NCI-H446 (cell line): ENCODE data around the gene PRDM7.
"Not testable (repeated sequence)": the region's sequence is repeated elsewhere in the genome, so short reads cannot be mapped to it uniquely, and the experiment has no call there.

ENCODE experiments used
- DNase-seq, 2 experiments: peaks; one replicate each; lab custom pipeline; 2025; lab: John Stamatoyannopoulos, UW

Gene PRDM7

DNA sequence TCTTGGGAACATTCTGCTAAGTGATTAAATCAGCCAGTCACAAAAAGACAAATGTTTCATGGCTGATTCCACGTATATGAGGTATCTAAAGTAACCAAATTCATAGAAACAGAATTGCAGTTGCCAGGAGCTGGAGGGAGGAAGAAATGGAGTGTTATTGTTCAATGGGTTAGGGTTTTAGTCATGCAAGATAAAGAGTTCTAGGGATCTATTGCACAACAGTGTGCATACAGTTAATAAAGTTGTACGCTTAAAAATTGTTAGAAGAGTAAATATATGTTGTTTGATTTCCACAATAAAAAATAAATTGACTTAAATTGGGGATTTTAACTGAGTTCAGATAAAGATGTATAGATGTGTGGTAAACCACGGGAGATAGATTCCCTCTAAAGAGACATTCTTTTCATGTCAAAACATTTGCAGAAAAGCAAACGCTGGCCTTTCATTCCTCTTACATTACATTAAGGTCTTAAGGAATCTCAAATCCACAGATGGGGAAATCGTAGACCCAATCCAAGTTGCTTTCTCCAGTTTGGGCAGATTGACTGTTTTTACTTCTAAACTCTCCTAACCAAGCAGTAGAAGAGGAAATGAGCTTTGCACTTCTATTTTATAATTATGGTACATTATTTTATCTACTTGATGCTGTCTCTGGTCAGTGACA, 4.6 kb downstream of the PRDM7 start:
- no peak for DNase-seq

DNA sequence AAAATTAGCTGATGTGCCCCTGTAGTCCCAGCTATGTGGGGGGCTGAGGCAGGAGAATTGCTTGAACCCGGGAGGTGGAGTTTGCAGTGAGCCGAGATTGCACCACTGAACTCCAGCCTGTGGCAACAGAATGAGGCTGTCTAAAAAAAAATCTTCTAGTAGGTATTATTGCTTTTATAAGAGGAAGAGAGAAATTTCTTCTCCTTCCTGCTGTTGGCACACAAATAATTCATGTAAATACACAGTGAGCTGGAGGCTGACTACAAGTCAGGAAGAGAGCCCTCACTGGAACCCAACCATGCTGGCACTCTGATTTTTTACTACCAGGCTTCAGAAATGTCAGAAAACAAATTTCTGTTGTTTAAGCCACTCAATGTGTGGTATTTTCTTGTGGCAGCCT, 6.7 kb downstream of the PRDM7 start:
- DNase-seq: no peak

DNA sequence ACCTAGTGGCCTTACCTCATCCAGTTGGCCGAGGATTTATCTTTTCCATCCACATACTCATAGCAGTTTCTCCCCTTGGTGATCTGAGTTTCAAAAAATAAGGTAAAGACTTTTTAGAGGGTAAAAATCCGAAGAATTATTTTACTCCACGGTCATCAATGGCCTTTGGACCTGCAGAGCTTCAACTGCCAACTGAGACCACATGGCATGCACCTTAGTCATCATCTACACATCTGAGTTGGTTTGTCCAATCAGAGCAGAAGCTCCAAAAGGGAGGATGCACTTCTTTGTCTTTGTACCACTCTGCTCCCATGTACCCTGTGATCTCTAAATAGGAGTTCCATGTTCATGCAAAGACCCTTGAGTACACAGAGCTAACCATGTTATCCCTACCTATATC, 15.7 kb downstream of the PRDM7 start:
- DNase-seq: no peak

DNA sequence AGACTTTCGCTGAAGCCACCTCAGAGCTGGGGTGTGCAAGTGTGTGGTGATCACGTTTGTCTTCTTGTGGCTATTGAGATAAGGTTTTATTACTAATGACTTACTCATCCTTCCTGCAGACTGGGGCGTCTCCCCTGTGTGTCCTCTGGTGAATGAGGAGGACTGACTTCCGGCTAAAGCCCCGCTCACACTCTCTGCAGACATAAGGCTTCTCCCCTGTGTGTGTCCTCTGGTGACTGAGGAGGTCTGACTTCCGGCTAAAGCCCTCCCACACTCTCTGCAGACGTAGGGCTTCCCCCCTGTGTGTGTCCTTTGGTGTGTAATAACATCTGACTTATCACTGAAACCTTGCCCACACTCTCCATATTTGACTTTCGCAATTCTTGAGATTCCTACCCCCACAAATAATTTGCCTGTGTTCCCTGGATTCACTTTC, 19.4 kb downstream of the PRDM7 start:
- DNase-seq: no peak

DNA sequence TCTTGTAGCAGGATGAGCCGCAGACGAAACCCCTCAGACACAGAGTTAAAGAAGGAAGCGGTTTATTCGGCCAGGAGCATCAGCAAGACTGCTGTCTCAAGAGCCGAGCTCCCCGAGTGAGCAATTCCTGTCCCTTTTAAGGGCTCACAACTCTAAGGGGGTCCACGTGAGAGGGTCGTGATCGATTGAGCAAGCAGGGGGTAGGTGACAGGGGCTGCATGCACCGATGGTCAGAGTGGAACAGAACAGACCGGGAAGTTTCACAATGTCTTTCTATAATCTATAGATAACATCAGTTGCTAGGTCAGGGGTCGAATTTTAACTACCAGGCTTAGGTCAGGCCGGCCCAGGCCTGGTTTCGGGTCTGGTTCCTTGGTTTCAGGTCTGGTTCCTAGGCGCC, 20.6 kb downstream of the PRDM7 start:
- DNase-seq: not testable (repeated sequence)

DNA sequence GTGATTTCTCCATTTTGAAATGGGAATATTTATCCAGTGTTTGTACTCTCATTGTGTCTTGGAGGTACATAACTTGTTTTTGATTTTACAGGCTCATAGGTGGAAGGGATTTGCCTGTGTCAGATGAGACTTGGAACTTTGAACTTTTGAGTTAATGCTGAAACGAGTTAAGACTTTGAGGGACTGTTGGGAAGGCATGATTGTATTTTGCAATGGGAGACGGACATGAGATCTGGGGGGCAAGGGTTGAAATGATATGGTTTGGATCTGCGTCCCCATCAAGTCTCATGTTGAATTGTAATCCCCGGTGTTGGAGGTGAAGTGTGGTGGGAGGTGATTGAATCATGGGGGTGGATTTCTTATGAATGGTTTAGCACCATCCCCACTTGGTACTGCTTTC, 21.8 kb downstream of the PRDM7 start:
- no peak for DNase-seq

DNA sequence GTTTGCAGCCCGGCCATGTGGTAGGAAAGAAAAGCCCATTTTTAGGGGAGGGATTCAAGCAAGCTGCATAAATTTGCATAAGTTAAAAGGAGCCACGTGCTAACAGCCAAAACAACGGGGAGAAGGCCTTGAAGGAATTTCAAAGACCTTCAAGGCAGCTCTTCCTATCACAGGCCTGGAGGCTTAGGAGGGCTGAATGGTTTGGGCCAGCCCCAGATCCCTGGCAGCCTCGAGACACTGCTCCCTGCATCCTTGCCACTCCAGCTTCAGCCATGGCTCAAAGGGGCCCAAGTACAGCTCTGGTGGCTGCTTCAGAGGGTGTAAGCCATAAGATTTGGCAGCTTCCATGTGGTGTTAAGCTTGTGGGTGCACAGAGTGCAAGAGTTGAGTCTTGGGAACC, 22.6 kb downstream of the PRDM7 start:
- no peak for DNase-seq

DNA sequence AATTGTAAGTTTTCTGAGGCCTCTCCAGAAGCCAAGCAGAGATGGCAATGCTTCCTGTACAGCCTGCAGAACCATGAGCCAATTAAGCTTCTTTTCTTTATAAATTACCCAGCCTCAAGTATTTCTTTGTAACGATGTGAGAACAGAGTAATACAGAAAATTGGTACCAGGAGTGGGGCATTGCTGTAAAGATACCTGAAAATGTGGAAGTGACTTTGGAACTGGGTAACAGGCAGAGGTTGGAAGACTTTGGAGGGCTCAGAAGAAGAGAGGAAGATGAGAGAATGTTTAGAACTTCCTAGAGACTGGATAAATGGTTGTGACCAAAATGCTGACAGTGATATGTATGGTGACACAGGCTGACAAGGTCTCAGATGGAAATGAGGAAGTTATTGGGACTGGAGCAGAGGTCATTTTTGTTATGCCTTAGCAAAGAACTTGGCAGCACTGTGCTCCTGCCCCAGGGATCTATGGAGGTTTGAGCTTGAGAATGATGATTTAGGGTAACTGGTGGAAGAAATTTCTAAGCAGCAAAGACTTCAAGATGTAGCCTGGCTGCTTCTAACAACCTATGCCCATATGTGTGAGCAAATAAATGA, 23.1 kb downstream of the PRDM7 start:
- DNase-seq: no peak

DNA sequence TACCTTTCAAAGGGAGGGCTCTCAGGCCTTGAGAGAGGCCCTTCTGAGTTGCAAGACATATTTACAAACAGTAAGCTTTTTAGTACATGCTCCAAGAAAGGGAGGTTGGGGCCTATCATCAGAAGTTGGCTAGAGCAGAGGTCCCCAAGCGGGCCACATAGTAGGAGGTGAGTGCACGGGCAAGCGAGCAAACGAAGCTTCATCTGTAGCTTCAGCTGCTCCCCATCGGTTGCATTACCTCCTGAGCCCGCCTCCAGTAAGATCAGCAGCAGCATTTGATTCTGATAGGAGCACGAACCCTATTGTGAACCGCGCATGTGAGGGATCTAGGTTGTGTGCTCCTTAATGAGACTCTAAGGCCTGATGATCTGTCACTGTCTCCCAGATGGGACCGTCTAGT, 26.2 kb downstream of the PRDM7 start:
- DNase-seq: no peak

DNA sequence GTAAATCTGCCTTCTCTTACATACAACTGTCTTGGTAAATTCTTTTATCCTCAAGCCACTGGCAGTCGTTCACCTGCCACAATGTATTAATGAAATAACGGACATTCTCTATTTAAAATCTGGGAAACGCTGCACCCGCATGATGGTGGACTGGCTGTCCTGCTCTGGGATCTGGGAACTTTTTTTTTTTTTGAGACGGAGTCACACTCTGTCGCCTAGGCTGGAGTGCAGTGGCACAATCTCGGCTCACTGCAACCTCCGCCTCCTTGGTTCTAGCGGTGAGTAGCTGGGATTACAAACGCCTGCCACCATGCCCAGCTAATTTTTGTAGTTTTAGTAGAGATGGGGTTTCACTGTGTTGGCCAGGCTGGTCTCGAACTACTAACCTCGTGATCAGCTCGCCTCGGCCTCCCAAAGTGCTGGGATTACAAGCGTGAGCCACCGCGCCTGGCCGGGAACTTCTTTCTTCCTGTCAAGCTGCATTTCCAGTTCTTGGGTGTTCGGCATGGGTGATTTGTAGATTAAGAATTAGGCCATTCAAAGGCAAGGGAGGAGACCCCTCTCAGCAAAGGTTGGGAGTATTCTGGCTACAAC, 28.3 kb downstream of the PRDM7 start:
- no peak for DNase-seq

DNA sequence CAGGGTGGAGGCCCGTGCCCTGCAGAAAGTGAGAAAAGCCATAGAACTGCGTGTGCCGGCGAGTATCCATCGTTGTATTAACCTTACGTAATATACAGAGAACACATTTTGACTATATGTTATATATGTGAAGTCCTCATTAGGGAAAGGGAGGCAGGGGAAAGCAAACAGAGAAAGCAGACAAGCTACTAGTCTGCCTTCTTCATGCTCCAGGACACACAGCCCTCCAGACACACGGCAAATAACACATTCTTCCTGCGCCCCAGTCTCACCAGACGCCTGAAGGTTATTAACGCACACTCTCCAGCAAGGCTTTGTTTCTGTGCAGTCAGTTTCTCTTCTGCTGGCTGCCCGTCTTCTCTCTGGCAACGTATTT, 28.8 kb downstream of the PRDM7 start:
- no peak for DNase-seq

DNA sequence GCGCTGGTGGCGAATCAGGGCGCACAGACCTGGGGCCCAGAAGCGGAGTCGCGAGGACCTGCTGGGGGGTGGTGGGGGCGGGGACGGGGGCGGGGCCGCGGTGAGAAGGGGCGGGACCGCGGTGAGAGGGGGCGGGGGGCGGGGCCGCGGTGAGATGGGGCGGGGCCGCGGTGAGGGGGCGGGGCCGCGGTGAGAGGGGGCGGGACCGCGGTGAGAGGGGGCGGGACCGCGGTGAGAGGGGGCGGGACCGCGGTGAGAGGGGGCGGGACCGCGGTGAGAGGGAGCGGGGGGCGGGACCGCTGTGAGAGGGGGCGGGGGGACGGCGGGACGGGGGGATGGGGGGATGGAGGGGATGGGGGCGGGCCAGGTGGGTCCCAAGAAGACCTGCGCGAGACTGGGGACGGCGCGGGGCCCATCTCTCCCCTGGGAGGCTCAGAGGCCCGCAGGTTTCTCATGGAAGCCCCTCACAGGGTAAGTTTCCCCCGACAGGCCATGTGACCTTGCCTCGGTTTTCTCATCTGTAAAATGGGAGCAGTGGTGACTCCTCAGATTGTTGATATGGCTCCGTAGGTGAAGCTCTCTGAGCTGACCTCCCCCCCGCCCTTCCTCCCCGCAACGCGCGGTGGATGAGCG, 29.3 kb downstream of the PRDM7 start:
- no peak for DNase-seq

DNA sequence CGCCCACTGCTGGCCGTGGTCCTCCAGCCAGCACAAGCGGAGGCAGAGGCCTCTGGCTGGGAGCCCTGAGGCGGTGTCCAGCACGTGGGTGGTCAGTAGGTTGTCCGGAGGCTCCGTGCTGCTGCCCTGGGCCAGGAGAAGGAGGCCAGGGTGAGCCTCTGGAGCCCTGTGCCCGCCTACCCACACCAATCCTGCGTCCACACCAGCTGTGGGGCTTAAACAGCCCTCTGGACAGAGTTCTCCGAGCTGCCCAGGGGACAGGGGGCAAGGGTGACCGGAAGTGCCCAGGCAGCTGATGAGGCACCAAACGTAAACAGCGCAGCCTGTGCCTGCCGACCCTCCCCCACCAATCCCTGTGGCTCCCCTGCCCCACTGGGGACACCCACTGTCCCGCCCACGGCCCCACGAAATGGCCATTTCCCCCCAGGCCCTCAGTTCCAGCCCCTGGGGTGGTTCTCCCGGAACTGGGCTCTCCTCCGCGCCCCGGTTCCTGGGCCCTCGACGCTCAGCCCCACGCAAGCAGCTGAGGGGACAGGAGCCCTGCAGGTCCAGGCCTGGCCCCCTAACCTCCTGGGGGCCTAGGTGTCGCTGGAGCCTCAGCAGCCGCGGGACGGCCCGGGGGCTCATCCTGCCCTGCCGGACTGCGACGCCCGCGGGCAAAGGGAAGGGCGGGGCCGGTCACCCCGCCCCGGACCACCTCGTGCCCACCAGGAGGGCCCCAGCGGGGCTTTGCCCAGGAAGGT, 30.0 kb downstream of the PRDM7 start:
- no peak for DNase-seq

DNA sequence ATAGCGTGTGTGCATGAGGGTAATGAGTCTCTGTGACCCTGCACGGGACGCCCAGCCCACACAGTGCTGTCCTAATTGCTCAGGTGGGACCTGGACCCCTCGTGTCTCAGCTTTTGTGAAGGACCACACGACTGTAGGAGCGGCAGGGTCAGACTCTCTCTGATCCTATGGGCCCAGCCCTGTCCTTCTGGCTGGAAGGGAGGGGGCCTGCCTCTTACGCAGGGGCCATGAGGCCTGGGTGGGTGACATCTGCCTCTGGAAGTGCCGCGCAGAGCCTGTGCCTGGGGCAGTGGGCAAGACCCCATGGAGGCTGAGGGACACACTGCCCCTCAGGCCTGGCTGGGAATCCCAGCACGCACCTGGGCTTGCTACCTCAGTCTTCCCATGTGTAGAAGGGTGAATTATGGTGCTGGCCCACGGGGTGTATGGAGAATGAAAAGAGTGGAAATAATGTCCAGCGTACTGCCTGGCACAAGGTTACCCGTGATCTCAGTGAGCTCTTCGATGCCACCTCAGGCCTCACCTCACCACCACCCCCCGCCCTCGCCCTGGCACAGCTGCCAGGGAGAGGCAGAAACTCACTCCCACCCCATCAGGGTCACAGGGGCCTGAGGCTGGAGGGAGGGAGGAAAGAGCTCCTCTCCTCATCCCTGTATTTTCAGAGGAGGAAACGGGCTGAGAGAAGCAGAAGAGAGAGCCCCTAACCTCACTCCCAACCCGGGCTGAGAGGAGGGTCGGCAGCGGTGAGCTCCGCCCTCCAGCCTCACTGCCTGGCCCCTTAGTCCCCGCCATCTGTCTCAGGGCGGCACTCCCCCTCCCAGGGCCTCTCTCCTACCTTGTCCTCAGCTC, 30.8 kb downstream of the PRDM7 start:
- peak in 1 of 2 experiments; percentile 2 for DNase-seq

DNA sequence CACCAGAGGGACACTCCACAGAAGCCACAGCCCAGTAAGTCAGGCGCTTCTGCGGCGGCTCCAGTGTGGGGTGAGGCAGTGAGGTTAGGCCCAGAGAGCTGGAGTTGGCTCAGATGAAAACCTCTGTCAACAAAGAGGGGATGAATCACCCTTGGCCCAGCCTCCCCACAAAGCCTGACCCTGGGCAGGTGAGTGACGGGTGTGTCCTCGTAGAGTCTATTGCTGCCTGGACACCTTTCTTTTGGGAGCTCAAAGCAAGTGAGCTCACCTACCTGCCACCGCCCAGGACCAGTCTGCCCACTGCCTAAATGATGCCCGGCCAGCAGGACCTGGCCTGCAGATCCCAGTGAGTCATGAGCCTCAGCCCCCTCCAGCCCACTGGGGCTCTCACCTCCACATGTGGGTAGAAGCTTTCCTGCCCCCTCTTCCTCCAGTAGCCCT, 33.0 kb downstream of the PRDM7 start:
- DNase-seq: no peak

DNA sequence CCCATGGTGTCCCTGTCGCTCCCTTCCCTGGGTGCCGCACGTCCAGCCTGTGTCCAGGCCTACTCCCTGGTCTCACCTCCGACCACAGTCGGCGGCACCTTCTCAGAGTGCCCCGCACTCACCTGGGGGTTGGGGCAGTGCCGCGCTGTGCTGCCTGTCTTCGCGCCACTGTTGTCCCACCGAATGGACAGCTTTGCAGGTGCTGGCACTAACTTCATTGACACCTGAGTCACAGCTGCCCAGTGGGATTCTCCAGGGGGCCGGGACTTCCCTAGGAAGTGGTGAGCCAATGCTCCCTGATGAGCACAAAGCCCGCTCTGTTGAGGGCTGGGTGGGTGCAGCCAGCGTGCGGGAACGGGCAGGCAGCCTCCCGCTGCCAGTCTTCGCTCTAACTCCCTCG, 33.6 kb downstream of the PRDM7 start:
- DNase-seq: no peak

DNA sequence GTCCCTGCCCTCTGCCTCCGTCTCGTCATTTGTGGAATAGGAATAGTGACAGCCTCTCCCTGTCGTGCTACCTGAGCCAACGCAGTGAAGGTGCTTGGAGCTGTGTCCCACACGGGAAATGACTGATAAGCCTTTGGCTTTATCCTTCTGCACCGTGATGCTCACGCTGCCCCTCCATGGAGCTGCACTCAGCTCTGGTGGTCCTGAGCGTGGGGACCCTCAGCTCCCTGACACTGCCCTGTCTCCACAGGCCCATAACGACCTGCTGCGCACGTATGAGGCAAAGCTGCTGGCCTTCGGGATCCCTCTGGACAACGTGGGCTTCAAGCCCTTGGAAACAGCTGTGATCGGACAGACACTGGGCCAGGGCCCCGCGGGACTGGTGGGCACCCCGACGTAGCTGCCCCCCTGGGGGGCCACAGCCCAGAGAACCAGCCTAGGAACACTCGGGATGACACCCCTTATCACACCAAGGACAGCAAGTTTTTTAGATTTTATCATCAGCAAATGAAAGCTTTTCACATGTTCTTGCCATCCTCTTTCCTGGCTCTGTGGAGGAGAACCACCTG, 34.1 kb downstream of the PRDM7 start:
- DNase-seq: no peak

DNA sequence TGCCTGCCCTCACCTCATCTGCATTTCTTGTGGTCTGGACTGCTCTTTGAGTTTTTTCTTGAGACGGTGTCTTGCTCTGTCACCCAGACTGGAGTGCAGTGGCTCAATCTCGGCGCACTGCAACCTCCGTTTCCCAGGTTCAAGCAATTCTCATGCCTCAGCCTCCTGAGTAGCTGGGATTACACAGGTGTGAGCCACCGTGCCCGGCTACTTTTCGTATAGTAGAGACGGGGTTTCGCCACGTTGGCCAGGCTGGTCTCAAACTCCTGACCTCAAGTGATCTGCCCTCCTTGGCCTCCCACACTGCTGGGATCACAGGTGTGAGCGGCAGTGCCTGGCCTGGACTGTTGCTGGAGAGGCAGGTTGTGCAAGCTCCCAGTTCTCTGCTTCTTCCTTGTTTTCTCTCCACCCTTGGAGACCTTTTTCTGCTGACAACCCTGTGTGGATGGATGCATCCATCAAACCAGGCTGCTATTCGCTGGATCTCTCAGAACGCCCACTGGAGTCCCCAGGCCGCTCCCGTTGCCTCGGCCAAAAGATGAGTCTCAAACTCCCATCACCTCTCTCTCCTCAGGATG, 35.1 kb downstream of the PRDM7 start:
- no peak for DNase-seq

DNA sequence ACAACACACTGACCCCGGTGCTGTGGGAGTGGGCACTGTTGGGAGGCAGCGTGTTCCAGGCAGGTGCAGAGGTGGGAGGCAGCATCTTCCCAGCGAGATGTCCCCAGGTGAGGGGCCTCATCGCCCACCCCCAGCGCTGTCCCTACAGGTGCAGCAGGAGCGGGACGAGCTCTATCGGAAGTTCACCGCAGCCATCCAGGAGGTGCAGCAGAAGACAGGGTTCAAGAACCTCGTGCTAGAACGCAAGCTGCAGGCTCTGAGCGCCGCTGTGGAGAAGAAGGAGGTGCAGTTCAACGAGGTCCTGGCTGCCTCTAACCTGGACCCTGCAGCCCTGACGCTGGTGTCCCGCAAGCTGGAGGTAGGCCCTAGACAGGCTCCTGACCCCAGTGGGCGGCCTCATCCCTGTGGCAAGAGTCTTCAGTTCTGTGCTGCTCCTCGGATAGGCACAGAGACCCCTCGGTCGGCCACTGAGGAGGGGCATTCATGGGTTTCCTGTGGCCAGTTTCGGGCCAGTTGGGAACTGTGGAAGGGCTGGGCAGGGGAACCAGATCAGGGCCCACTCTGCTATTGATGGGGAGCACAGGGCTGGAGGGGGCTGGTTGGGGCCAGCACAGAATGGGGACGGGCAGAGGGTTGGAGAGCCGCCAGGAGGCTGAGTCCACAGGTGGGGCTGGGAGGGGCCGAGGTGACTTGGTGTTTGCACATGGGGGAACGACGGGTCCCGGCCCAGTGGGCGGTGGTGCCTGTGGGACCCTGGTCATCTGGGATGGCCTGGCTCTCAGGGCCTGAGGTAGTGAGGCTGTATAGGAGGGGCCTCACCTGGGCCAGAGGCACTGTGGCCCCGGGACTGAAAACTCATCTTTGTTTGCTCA, 36.7 kb downstream of the PRDM7 start:
- DNase-seq: no peak

DNA sequence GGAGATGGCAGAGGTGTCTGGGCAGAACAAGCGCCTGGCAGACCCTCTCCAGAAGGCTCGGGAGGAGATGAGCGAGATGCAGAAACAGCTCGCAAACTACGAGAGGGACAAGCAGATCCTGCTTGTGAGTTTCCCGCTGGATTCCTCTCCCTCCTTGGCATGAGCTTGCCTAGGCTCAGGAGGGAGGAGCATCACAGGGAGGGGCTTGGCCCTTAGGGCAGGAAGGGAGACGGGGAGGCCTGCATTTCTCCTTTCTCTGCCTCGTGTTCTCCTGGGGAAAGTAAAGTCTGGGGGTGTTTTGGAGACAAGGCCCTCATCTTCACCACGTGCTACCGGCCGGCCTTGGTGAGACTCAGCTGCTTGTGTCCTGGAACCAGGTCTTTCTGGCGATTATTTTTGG, 39.9 kb downstream of the PRDM7 start:
- no peak for DNase-seq
